WI38 (cell line): ENCODE measurements around the gene GABRG3.

ENCODE experiments used
- H3K4me3 ChIP-seq: 2 replicates; pipeline ENCODE4 v1.5.1; 2011; ENCODE audit warnings: low read depth, mild to moderate bottlenecking, control low read depth, low read length
- CTCF ChIP-seq: IDR thresholded peaks from 2 replicates; pipeline ENCODE4 v1.5.1; 2012; ENCODE audit warnings: low read depth, mild to moderate bottlenecking, control low read depth, low read length

The GABRG3 gene

GRCh38 chr15:27234593-27234992 lies 263.6 kb downstream of the GABRG3 start:
- TF ChIP-seq CTCF, result no peak

GRCh38 chr15:27235161-27235560 lies 264.2 kb downstream of the GABRG3 start:
- TF ChIP-seq CTCF, result no peak
- no peak overlapping the region for H3K4me3 ChIP-seq

More at GRCh38 chr15:27234593-27234992, 263.6 kb downstream of the GABRG3 start:
- no peak overlapping the region for H3K4me3 ChIP-seq

- no peak for TF ChIP-seq CTCF
- no peak overlapping the region for H3K4me3 ChIP-seq
Measured at GRCh38 chr15:27235681-27236080, 264.7 kb downstream of the GABRG3 start.

DNA sequence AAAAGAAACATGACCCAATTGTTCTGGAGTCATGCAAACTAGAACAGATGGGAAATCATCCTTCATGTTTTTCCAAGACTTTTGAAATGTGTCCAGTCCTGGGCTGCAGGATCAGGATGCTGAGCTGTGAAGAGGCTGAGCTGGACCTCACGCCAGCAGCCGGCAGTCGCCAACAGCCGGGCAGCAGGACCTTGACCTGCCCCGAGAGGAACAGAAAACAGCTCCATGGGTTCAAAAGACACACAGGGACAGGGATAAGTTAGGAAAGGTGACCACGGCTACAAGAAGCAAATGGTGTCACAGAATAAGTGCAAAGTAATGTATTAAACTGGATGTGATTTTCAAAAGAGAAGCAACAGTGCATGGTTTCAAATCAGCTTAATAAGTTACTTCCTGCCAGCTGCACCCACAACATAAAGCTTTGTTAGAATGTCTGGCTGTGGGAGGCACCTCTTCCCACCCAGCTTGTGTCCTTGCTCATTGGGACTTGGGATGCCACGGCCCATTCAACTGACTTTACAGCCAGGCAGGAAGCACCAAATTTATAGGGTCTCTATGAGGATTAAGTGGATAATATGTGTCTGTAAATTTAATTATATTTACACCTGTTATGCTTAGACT lies 266.4 kb downstream of the GABRG3 start:
- H3K4me3 ChIP-seq, result no peak overlapping the region
- no peak for TF ChIP-seq CTCF

DNA sequence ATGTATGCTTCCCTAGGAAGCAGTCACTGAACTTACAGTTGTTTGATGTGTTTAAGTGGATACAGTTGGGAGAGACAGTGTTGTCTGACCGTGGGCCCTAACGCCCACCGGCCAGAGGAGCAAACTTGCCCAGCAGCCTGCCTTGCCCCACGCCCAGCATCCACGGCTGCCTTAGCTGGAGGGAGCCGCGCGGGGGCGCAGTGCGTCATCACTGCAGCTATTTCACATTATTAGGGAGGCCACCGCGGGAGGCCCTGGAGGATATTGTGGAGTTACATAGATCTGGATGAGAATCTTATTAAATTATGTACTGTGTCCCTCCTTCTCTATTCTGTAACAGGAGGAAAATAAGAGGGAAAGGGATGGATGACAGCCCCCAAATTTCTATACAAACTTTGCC lies 267.2 kb downstream of the GABRG3 start:
- no peak for TF ChIP-seq CTCF

DNA sequence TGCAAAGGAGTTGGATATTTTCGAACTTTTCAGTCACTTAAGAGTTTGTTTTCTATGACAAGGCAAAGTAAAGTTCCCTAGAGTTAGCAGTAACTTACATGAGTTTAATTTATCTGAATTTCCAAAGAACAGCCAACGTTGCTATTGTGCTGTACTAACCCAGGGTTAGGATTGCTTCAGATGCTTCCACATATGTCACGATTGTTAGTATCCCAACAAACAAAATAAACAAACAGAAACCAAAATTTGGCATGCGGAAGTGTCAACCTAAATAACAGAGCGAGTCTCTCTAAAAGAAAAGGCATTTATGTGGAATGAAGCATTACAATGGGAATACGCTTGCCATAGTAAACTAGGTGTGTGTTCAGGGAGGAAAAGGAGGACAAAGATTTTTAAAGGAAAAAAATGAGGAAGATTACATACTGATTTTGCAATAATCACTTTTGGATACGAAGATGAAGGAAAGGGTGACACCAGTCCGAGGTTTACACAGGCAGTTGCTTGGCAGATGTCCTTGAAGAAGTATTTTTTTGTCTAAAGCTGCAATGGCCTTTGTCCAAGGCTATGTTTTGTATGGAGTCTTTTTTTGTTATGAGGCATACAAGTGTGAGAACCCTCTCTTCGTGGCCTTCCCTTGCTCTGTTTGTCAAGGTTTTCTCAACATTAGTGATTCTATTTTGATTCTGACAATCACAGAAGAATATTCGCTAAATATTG lies 267.9 kb downstream of the GABRG3 start:
- TF ChIP-seq CTCF, result no peak
- H3K4me3 ChIP-seq, result no peak overlapping the region

More for the DNA sequence above, 267.2 kb downstream of the GABRG3 start:
- no peak overlapping the region for H3K4me3 ChIP-seq

- no peak overlapping the region for H3K4me3 ChIP-seq
- no peak for TF ChIP-seq CTCF
Measured at GRCh38 chr15:27241943-27242342, 271.0 kb downstream of the GABRG3 start.
